Measurements from ENCODE around the gene TUBB1.

DNA sequence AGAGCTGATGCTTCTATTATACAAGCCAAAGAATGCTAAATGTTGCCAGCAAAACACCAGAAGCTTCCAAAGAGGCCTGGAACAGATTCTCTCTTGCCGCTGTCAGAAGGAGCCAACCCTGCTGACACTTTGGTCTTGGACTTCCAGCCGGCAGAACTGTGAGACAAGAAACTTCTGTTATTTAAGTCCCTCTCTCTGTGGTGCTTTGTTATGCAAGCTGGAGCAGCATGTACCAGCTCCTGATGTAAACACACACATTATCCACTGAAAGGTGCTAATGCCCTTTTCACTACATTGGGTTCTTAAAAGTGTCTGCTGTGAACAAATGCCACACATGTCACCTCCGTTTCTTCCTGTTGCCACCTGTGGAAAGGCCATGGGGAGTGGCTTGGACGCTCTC lies 49.3 kb downstream of the TUBB1 start:
- TF ChIP-seq, protein P1, sequence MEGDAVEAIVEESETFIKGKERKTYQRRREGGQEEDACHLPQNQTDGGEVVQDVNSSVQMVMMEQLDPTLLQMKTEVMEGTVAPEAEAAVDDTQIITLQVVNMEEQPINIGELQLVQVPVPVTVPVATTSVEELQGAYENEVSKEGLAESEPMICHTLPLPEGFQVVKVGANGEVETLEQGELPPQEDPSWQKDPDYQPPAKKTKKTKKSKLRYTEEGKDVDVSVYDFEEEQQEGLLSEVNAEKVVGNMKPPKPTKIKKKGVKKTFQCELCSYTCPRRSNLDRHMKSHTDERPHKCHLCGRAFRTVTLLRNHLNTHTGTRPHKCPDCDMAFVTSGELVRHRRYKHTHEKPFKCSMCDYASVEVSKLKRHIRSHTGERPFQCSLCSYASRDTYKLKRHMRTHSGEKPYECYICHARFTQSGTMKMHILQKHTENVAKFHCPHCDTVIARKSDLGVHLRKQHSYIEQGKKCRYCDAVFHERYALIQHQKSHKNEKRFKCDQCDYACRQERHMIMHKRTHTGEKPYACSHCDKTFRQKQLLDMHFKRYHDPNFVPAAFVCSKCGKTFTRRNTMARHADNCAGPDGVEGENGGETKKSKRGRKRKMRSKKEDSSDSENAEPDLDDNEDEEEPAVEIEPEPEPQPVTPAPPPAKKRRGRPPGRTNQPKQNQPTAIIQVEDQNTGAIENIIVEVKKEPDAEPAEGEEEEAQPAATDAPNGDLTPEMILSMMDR (conservative IDR thresholded peaks at IDR 0.05): no peak
- TF ChIP-seq EZH2 (IDR thresholded peaks at IDR 0.05; ENCODE audit: low read depth): no peak
